ENCODE data around the gene LRP6.

GRCh38 chr12:12190087-12190809 is 76.6 kb downstream of the LRP6 start:
- TF ChIP-seq CTCF (IDR thresholded peaks at IDR 0.05), result no peak
- no peak for TF ChIP-seq POLR2A (IDR thresholded peaks at IDR 0.05)

All from ovary (tissue), 3 donors.